Muscle of leg (tissue), 11 donors: Measurements from ENCODE around the gene ITPR1. TPM values are rescaled to one million over a fixed set of nuclear protein-coding genes. Genes with fewer than 3 reads are reported as not detected.
A peak's percentile ranks its signal among the peaks of the same experiment; 100 is the strongest.

Experiments
- DNase-seq: peaks from one replicate; pipeline ENCODE4 v3.0.0; 2013
- H3K27ac ChIP-seq: one replicate; pipeline ENCODE4 v1.5.1; 2013; ENCODE audit warnings: mild to moderate bottlenecking, low read length, control low read depth
- H3K27me3 ChIP-seq: one replicate; pipeline ENCODE4 v1.6.1; 2013; ENCODE audit warnings: low read length; ENCODE audit not compliant: control insufficient read depth, insufficient read depth
- H3K36me3 ChIP-seq: one replicate; pipeline ENCODE4 v1.6.1; 2013; ENCODE audit warnings: low read length; ENCODE audit not compliant: control insufficient read depth, insufficient read depth
- H3K4me1 ChIP-seq: one replicate; pipeline ENCODE4 v1.6.1; 2013; ENCODE audit warnings: low read length; ENCODE audit not compliant: control insufficient read depth, insufficient read depth
- H3K4me3 ChIP-seq: one replicate; pipeline ENCODE4 v1.5.1; 2013; ENCODE audit warnings: low read length, control low read depth
- H3K9me3 ChIP-seq: replicated peaks from 2 replicates; pipeline ENCODE4 v1.6.1; 2013; ENCODE audit warnings: low read depth, low read length; ENCODE audit not compliant: control insufficient read depth
- WGBS: methylation state at CpG from one replicate; pipeline ENCODE4 v1.1.5; 2013; ENCODE audit warnings: missing lambda C conversion rate; ENCODE audit not compliant: insufficient coverage; 5-methylcytosine and 5-hydroxymethylcytosine counted together
- polyA plus RNA-seq, 8 donors: library from polyadenylated mRNA; unstranded; fragments of 120-200 nt; gene quantifications; one replicate each; pipeline versions ENCODE4 v1.2.1 to v1.2.3, GENCODE V29; 2013; ENCODE audit warnings: inconsistent platforms in 1 of 8, low replicate concordance in 1 of 8; ENCODE audit not compliant: insufficient read length in 8 of 8, insufficient read depth in 1 of 8
- total RNA-seq: library from RNA; stranded (reverse); fragments of 120-200 nt; gene quantifications from one replicate; pipeline ENCODE4 v1.2.4, GENCODE V29; 2013

Gene ITPR1
- total and polyA plus RNA-seq, 9 donors = 15.4 to 34.4 (median 20.5) TPM

GRCh38 chr3:4520033-4520816, 27.1 kb downstream of the ITPR1 start:
- DNase-seq = no peak

GRCh38 chr3:4522947-4523346, 29.8 kb downstream of the ITPR1 start:
- Histone ChIP-seq H3K4me3 (no peak overlapping the region), H3K27me3 (no peaks in the 10 kb centered on the region), H3K36me3 (peaks cover 2% of the 10 kb centered on the region), H3K9me3 (no peaks in the 10 kb centered on the region), H3K27ac (no peak overlapping the region), H3K4me1 (peaks cover 18% of the 10 kb centered on the region)
- DNase-seq = no peak
- no CpG with 5 or more reads among the region's 7 CpGs for WGBS

More at GRCh38 chr3:4520033-4520816, 27.1 kb downstream of the ITPR1 start:
- no peak overlapping the region for H3K4me3 ChIP-seq
- H3K27ac ChIP-seq = no peak overlapping the region
- no peaks in the 10 kb centered on the region for H3K9me3 ChIP-seq
- no peaks in the 10 kb centered on the region for H3K27me3 ChIP-seq
- H3K36me3 ChIP-seq = peaks cover 2% of the 10 kb centered on the region
- 78% methylated on average over 3 of the region's 5 CpGs for whole genome bisulfite sequencing
- H3K4me1 ChIP-seq = peaks cover 27% of the 10 kb centered on the region

- Histone ChIP-seq H3K27me3 (no peaks in the 10 kb centered on the region), H3K27ac (peak overlapping the region; percentile 61), H3K36me3 (peaks cover 2% of the 10 kb centered on the region), H3K4me3 (no peak overlapping the region), H3K4me1 (peaks cover 12% of the 10 kb centered on the region), H3K9me3 (no peaks in the 10 kb centered on the region)
- peak; percentile 91 for DNase-seq
- WGBS = 7% methylated on average over 3 of the region's 12 CpGs
Measured at GRCh38 chr3:4523710-4524698, 30.9 kb downstream of the ITPR1 start.

DNA sequence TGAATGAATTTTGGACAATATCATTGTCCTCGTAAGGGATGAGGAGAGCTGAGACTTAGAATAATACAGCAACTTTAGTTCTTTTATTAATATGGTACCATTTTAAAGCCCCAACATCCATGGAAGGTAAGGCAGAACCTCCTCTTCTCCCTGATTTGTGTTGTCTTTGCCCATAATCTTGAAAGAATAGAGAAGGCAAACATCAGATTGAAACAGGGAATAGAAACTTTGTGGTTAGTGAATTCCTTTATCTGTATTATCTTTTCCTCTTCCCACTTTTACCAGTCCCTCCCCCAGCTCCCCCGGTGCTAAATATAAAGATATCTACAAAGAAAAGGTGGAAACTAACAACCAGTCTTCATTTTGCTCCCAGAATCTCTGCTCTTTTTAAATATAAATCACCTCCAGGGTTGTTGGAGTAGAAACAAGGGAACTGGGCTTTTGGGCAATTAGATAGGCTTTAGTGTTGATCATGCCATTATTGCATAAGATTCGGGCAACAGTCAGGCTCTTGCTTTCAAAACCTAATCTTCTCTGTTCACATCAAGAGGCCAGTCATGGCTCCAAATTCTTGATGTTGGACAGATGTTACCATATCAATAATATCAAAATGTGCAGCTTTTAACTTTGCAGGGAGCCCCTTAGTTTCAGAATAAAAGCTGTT, 32.5 kb downstream of the ITPR1 start:
- Histone ChIP-seq H3K27me3 (no peaks in the 10 kb centered on the region), H3K9me3 (no peaks in the 10 kb centered on the region), H3K4me1 (peaks cover 9% of the 10 kb centered on the region), H3K27ac (no peak overlapping the region), H3K36me3 (no peaks in the 10 kb centered on the region), H3K4me3 (no peak overlapping the region)
- WGBS = no CpG with 5 or more reads among the region's 3 CpGs
- no peak for DNase-seq

GRCh38 chr3:4528320-4528719, 35.2 kb downstream of the ITPR1 start:
- no peaks in the 10 kb centered on the region for H3K9me3 ChIP-seq

DNA sequence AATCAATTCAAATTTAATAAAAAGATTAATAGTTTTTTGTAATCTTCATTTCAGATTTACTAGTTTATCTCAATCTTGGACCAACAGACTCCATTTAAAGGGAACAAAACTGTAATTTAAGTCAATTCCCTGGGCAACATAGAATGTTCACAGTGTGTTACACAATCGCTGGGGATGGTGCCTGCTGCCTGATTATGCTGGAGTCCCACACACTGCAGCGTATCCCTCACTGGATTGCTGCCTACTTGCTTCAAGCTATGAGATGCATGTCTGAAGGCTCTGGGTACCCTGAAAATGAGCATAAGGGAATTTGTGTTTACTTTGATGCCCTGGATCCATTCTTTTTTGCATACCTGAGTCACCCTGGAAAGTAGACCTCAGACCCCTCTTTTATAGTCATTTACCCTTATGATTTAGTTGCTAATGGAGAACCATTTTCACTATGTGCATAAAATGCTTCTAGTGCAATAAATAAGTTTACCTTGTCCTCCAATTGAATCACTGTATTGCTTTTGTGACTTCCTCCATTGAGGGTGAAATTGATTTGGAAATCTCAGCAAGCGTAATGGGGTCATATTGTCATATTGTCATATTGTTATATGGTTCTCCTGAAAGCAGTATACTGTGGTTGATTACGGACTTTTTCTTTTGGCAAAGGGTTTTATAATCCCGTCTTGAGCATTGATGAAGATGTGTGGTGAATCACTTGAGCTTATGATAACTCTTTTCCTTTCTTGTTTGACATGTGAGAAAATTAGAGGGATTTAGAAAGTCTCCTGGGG, 35.9 kb downstream of the ITPR1 start:
- H3K27me3 ChIP-seq = no peaks in the 10 kb centered on the region
- no peaks in the 10 kb centered on the region for H3K9me3 ChIP-seq
- no peaks in the 10 kb centered on the region for H3K36me3 ChIP-seq
- DNase-seq = no peak
- no peak overlapping the region for H3K4me3 ChIP-seq
- H3K4me1 ChIP-seq = peaks cover 22% of the 10 kb centered on the region
- no peak overlapping the region for H3K27ac ChIP-seq
- WGBS = 60% methylated on average over 1 of the region's 5 CpGs

More at GRCh38 chr3:4528320-4528719, 35.2 kb downstream of the ITPR1 start:
- Histone ChIP-seq H3K27me3 (no peaks in the 10 kb centered on the region), H3K36me3 (no peaks in the 10 kb centered on the region), H3K4me3 (no peak overlapping the region), H3K27ac (no peak overlapping the region), H3K4me1 (peaks cover 18% of the 10 kb centered on the region)
- no peak for DNase-seq
- no CpG with 5 or more reads among the region's 5 CpGs for WGBS

- WGBS = 82% methylated on average over 3 of the region's 7 CpGs
- H3K27ac ChIP-seq = no peak overlapping the region
- H3K4me1 ChIP-seq = peaks cover 24% of the 10 kb centered on the region
- no peak overlapping the region for H3K4me3 ChIP-seq
- H3K9me3 ChIP-seq = no peaks in the 10 kb centered on the region
- no peaks in the 10 kb centered on the region for H3K36me3 ChIP-seq
- DNase-seq = no peak
- H3K27me3 ChIP-seq = no peaks in the 10 kb centered on the region
Measured at GRCh38 chr3:4529876-4530588, 36.9 kb downstream of the ITPR1 start.

DNA sequence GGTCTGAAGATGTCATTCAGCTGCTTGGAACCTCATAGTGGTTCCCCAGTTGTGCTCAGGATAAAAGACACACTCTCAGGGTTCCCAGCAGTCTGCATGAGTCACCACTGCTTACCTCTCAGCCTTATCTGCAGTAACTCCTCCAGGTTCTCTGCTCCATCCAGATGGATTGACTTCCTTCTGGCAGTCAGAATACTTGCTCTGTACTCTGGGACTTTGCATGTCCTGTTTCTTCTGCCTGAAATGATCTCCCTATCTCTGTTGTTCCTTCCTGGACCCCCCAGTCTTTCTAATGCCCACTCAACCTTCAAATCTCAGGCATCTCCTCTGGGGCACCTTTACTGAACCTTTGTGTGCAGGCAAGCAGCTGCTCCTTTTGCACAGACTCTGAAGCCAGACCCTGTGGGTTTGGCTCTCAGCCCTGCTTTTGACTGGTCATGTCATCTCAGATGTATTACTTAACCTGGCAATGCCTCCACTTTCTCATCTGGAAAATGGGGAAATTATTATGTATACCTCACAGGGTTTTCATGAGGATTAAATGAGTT, 38.4 kb downstream of the ITPR1 start:
- H3K4me1 ChIP-seq = peaks cover 24% of the 10 kb centered on the region

More for the DNA sequence above, 38.4 kb downstream of the ITPR1 start:
- Histone ChIP-seq H3K27ac (no peak overlapping the region), H3K36me3 (no peaks in the 10 kb centered on the region), H3K4me3 (no peak overlapping the region), H3K27me3 (no peaks in the 10 kb centered on the region), H3K9me3 (no peaks in the 10 kb centered on the region)
- no peak for DNase-seq
